ENCODE results near the gene VDR.

- no peak for TF ChIP-seq ESRRG (CRISPR knock-in tag; IDR thresholded peaks at IDR 0.05)
- no peak for TF ChIP-seq PATZ1 (CRISPR knock-in tag; IDR thresholded peaks at IDR 0.05; ENCODE audit: borderline replicate concordance)
- TF ChIP-seq OSR1 (CRISPR knock-in tag; IDR thresholded peaks at IDR 0.05): no peak
- no peak for TF ChIP-seq ARNTL (CRISPR knock-in tag; IDR thresholded peaks at IDR 0.05; ENCODE audit: borderline replicate concordance, low read depth)
- no peak for TF ChIP-seq GLIS3 (CRISPR knock-in tag; IDR thresholded peaks at IDR 0.05)
- no peak for TF ChIP-seq TOX (CRISPR knock-in tag; IDR thresholded peaks at IDR 0.05; ENCODE audit: borderline replicate concordance)
- TF ChIP-seq, protein P1, sequence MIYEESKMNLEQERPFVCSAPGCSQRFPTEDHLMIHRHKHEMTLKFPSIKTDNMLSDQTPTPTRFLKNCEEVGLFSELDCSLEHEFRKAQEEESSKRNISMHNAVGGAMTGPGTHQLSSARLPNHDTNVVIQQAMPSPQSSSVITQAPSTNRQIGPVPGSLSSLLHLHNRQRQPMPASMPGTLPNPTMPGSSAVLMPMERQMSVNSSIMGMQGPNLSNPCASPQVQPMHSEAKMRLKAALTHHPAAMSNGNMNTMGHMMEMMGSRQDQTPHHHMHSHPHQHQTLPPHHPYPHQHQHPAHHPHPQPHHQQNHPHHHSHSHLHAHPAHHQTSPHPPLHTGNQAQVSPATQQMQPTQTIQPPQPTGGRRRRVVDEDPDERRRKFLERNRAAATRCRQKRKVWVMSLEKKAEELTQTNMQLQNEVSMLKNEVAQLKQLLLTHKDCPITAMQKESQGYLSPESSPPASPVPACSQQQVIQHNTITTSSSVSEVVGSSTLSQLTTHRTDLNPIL (CRISPR knock-in tag; IDR thresholded peaks at IDR 0.05; ENCODE audit: low read depth): no peak
- TF ChIP-seq TSHZ2 (CRISPR knock-in tag; IDR thresholded peaks at IDR 0.05): no peak
- no peak for TF ChIP-seq TCF4 (CRISPR knock-in tag; IDR thresholded peaks at IDR 0.05; ENCODE audit: borderline replicate concordance)
- TF ChIP-seq RARB (CRISPR knock-in tag; IDR thresholded peaks at IDR 0.05): no peak
- no peak for TF ChIP-seq ZNF565 (CRISPR knock-in tag; conservative IDR thresholded peaks at IDR 0.05; ENCODE audit: low read depth)
- TF ChIP-seq PPARA (CRISPR knock-in tag; IDR thresholded peaks at IDR 0.05; ENCODE audit: borderline replicate concordance): no peak
These were observed 109.5 kb downstream of the VDR start for GRCh38 chr12:47795121-47795813.
